ENCODE results near the gene CDH12.

The CDH12 gene

DNA sequence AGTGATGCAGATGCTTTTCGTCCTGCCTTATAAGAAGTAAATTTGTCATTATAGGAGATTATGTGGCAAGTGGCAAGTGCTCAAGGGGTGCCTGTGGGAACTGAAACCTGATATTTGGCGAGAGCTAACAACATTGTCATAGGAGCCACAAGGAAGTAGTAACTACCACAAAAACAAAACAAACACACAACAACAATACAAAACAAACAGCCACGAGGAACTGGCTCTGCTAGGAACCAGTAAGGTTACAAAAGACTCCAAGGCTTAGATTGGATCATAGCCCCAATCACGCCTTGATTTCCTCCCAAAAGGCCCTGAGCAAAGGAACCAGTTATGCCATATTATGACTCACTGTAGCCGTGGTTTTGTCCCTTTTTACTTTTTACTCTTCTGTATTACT, 1045.2 kb downstream of the CDH12 start:
- DNase-seq, result no peak

DNA sequence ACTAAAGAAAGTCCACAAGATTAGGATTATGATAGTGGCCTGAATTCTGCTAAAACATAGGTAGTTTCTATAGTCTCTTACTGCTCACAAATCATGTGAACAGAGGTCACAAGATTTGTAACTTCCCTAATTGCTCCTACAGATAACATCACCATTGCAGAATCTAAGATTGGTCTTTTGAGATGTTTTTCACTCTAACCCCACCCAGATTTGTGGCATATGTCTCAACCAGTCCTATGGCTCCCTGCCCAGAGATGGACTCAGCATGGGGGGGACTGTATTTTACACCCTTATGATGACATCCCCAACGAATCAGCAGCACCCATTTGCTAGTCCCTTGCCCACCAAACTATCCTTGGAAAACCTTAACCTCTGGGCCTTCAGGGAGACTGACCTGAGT, 1046.2 kb downstream of the CDH12 start:
- no peak for DNase-seq

DNA sequence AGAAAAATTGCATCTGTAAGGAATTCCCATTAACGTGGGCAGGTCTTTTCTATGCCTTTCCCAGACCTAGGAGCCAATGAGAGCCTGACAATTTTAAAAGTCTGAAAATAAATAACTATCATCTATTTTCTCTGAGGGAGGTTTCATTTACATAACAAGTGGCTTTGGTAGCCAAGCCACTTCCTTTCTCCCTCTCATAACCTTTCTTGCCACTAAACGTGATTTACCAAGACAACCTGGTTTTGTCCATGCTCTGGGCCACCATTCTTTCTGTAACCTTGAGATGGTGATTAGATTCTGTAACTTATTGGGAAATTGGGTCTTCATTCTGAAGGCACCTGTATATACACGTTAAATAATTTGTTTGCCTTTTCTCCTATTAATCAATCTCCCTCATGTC, 1046.9 kb downstream of the CDH12 start:
- no peak for DNase-seq

- DNase-seq, result no peak
Observed at GRCh38 chr5:21802869-21803490, 1050.2 kb downstream of the CDH12 start.

GRCh38 chr5:21802100-21802499, 1051.0 kb downstream of the CDH12 start:
- DNase-seq, result no peak

- no peak for DNase-seq
Observed at GRCh38 chr5:21792748-21793147, 1060.4 kb downstream of the CDH12 start.

DNA sequence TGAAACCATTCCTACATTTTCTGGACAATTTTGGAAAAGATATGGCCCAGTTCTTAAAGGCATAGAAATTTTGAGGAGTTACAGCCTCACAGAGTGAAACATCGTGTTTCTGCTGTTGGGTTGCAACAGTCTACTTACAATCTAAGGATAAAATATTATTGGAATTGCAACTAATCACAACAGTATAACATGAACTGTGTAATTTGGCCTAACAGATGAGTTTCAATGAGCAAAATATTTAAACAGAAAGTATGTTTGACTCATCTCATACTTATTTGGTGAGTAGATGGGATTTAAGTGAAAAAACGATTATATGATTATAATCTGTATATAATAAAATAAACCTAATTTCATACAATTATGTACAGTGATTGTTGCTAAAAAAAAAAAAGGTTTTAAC, 1061.8 kb downstream of the CDH12 start:
- no peak for DNase-seq

GRCh38 chr5:21784487-21784886, 1068.7 kb downstream of the CDH12 start:
- DNase-seq, result no peak

GRCh38 chr5:21783074-21783679, 1070.0 kb downstream of the CDH12 start:
- DNase-seq, result no peak

GRCh38 chr5:21776466-21776865, 1076.7 kb downstream of the CDH12 start:
- no peak for DNase-seq

DNA sequence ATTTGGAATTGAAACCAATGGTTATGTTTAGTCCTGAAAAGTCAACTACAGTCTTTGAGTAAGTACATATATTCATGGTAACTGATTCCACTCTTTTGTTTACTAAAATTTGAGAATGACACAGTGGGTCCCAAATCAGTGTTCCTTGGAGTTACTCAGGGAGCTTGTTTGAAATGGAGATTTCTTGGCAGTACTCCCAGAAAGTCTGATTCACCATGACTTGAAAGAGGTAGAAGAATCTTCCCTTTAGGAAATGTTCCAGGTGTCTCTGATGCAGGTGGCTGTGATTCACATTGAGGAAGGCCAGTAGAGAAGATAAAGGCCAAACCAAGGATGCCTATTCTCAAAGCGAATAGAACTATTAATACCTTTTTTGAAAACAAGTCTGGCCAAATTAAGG, 1078.3 kb downstream of the CDH12 start:
- DNase-seq, result no peak

GRCh38 chr5:21774281-21774680, 1078.9 kb downstream of the CDH12 start:
- no peak for DNase-seq

DNA sequence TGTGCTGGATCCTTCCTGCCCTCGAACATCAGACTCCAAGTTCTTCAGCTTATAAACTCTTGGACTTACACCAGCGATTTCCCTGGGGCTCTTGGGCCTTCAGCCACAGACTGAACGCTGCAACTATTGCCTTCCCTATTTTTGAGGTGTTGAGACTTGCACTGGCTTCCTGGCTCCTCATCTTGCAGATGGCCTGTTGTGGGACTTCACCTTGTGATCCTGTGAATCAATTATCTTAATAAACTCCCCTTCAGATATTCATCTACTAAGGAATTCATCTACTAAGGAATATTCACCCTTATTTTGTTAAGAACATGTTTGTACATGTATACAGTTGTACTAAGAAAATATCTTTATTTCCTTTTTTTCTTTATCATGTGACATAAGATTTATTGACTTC, 1079.7 kb downstream of the CDH12 start:
- no peak for DNase-seq

- DNase-seq, result no peak
Observed at GRCh38 chr5:21765406-21765805, 1087.7 kb downstream of the CDH12 start.

DNA sequence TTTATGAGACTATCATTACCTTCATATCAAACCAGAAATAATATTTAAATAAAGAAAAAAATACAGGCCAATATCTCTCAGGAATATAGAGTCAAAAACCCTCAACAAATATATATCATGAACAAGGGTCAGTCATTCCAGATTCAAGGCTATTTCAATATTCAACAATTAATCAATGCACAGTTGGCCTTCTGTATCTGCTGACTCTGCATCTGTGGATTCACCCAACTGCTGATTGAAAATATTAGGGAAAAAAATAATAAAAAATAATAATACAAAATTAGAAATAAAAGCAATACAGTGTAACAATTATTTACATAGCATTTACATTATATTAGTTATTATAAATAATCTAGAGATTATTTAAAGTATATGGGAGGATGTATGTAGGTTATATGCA, 1114.0 kb downstream of the CDH12 start:
- DNase-seq, result no peak

GRCh38 chr5:21723500-21723899, 1129.6 kb downstream of the CDH12 start:
- no peak for DNase-seq

- DNase-seq, result no peak
Observed at GRCh38 chr5:21711866-21712758, 1141.0 kb downstream of the CDH12 start.

- DNase-seq, result no peak
Observed at GRCh38 chr5:21709770-21710169, 1143.4 kb downstream of the CDH12 start.

DNA sequence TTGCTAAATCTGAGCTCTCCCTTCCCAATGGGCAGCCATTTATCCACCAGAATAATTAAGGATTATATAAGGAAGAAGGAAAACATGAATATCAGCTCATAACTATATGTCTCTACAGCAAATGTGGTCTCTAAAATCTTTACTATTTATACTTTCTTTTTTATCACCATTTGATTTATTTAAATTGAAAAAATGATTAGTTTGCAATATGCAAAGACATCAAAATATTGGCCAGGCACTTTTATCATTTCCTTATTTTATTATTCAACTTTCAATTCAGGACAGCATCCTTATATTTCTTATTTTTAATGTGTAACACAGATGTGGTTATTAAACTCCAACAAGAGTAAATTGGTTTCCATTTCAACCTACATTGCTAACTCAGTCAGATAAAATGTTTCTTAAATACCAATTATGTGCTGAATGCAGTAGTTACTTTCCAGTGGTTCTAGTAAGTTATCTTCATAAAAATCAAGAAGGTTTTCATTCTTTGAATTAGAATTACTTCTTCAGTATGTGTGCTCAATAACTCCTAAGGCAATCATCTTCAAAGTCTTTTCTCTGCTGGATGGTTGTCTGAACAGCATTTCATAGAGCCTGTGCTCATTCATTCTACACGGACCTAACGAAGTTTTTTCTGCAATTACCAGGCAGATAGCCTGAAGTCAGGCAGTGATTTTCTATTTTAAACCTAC, 1148.0 kb downstream of the CDH12 start:
- no peak for DNase-seq

DNA sequence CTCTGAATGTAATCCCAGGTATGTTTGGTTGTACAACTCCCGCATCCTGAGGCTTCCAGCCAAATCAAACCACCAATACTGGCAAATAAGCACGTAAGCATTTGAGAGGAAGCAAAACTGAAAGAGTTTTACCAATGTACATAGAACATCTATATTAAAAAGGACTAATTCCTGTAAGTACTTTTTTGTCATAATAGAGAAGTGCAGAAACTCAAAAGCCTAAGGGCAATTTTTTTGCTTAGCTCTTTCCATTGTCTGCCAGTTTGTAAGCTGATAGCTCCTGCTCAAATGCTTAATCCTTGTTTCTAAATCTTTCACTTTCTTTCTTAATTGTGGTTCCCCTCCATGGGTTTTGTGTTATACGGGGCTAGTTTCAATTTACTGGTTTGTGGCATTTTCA, 1151.8 kb downstream of the CDH12 start:
- no peak for DNase-seq
